Measurements from ENCODE around the gene THEMIS.

DNA sequence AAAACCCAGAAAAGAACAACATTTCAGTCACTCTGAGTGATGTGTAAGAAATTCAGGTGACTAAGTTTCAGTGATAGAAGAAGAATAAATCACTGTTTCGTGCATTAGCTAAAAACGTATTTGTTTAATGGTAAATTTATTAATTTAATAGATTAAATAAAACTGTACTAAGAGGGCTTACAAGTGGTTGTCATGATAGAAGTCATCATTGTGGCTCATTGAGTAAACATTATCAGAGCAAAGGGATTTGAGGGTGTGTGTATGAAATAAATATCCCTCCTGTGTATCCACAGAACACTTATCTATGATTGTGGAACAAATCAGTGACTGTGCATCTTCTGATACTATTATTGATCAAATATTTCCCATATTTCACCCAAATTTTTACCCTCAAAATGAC lies 40.1 kb downstream of the THEMIS start:
- TF ChIP-seq, protein P1, sequence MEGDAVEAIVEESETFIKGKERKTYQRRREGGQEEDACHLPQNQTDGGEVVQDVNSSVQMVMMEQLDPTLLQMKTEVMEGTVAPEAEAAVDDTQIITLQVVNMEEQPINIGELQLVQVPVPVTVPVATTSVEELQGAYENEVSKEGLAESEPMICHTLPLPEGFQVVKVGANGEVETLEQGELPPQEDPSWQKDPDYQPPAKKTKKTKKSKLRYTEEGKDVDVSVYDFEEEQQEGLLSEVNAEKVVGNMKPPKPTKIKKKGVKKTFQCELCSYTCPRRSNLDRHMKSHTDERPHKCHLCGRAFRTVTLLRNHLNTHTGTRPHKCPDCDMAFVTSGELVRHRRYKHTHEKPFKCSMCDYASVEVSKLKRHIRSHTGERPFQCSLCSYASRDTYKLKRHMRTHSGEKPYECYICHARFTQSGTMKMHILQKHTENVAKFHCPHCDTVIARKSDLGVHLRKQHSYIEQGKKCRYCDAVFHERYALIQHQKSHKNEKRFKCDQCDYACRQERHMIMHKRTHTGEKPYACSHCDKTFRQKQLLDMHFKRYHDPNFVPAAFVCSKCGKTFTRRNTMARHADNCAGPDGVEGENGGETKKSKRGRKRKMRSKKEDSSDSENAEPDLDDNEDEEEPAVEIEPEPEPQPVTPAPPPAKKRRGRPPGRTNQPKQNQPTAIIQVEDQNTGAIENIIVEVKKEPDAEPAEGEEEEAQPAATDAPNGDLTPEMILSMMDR (conservative IDR thresholded peaks at IDR 0.05 in 1 of 2, IDR thresholded peaks at IDR 0.05 in 1 of 2; ENCODE audit: extremely low read depth in 1 of 2, insufficient read depth in 1 of 2, low read depth in 1 of 2, low read length in 2 of 2) = no peak
- no peak for TF ChIP-seq EZH2 (IDR thresholded peaks at IDR 0.05; ENCODE audit: borderline replicate concordance, low read length)
